Neuron (in vitro differentiated cells): Measurements from ENCODE around the gene SYCP2L.

Source experiments
- H2AFZ ChIP-seq: one replicate; pipeline ENCODE4 v1.6.1; 2013; ENCODE audit warnings: low read depth, mild to moderate bottlenecking, inconsistent platforms, low read length, moderate library complexity
- H3K27me3 ChIP-seq: one replicate; pipeline ENCODE4 v1.6.1; 2013; ENCODE audit warnings: low read length; ENCODE audit not compliant: insufficient read depth
- H3K36me3 ChIP-seq: one replicate; pipeline ENCODE4 v1.6.1; 2013; ENCODE audit warnings: low read length; ENCODE audit not compliant: insufficient read depth
- H3K4me1 ChIP-seq: one replicate; pipeline ENCODE4 v1.6.1; 2013; ENCODE audit warnings: low read length; ENCODE audit not compliant: insufficient read depth
- H3K4me3 ChIP-seq: 2 replicates; pipeline ENCODE4 v1.5.1; 2013; ENCODE audit warnings: mild to moderate bottlenecking, low read length, moderate library complexity
- H3K9me3 ChIP-seq: one replicate; pipeline ENCODE4 v1.6.1; 2013; ENCODE audit warnings: low read length

Gene SYCP2L

GRCh38 chr6:11021714-11022113 is 134.9 kb downstream of the SYCP2L start:
- no peak overlapping the region for H2AFZ ChIP-seq
- H3K27me3 ChIP-seq: no peaks in the 10 kb centered on the region
- H3K9me3 ChIP-seq: no peaks in the 10 kb centered on the region
- no peak overlapping the region for H3K4me3 ChIP-seq
- H3K4me1 ChIP-seq: peaks cover 37% of the 10 kb centered on the region
- no peaks in the 10 kb centered on the region for H3K36me3 ChIP-seq

GRCh38 chr6:11023032-11023431 is 136.2 kb downstream of the SYCP2L start:
- H3K27me3 ChIP-seq: no peaks in the 10 kb centered on the region
- no peak overlapping the region for H3K4me3 ChIP-seq
- H3K9me3 ChIP-seq: no peaks in the 10 kb centered on the region

More at GRCh38 chr6:11023032-11023431, 136.2 kb downstream of the SYCP2L start:
- peaks cover 37% of the 10 kb centered on the region for H3K4me1 ChIP-seq
- H2AFZ ChIP-seq: no peak overlapping the region
- H3K36me3 ChIP-seq: no peaks in the 10 kb centered on the region
